H9 (cell line): ENCODE data around the gene GALR3. TPM values are rescaled to one million over a fixed set of nuclear protein-coding genes. Genes with fewer than 3 reads are reported as not detected.

Experiments used
- DNase-seq: peaks from one replicate; pipeline ENCODE4 v3.0.0-alpha.2; 2017
- H2AFZ ChIP-seq: one replicate; pipeline ENCODE4 v1.6.1; 2013; ENCODE audit warnings: mild to moderate bottlenecking, low read length, control low read depth, moderate library complexity
- H2AK5ac ChIP-seq: 2 replicates; pipeline ENCODE4 v1.6.1; 2013; ENCODE audit warnings: low read length, control low read depth, mixed read lengths; ENCODE audit not compliant: insufficient read length
- H2BK120ac ChIP-seq: one replicate; pipeline ENCODE4 v1.6.1; 2013; ENCODE audit warnings: low read depth, mild to moderate bottlenecking, low read length, control low read depth, inconsistent platforms; ENCODE audit not compliant: poor library complexity, severe bottlenecking
- H2BK12ac ChIP-seq: 2 replicates; pipeline ENCODE4 v1.6.1; 2013; ENCODE audit warnings: low read length, control low read depth, mixed read lengths, low read depth; ENCODE audit not compliant: insufficient read length
- H2BK15ac ChIP-seq: 2 replicates; pipeline ENCODE4 v1.6.1; 2013; ENCODE audit warnings: low read depth, low read length, control low read depth
- H2BK20ac ChIP-seq: one replicate; pipeline ENCODE4 v1.6.1; 2013; ENCODE audit warnings: low read depth, mild to moderate bottlenecking, low read length, control low read depth, inconsistent platforms; ENCODE audit not compliant: poor library complexity, severe bottlenecking
- H2BK5ac ChIP-seq: 2 replicates; pipeline ENCODE4 v1.6.1; 2013; ENCODE audit warnings: low read length, control low read depth, mixed read lengths; ENCODE audit not compliant: insufficient read length
- H3K14ac ChIP-seq: 2 replicates; pipeline ENCODE4 v1.6.1; 2013; ENCODE audit warnings: low read length, control low read depth; ENCODE audit not compliant: insufficient read depth
- H3K18ac ChIP-seq: 2 replicates; pipeline ENCODE4 v1.6.1; 2013; ENCODE audit warnings: low read depth, mild to moderate bottlenecking, mixed read lengths, low read length, control low read depth; ENCODE audit not compliant: insufficient read length
- H3K23ac ChIP-seq: 2 replicates; pipeline ENCODE4 v1.6.1; 2013; ENCODE audit warnings: low read length, control low read depth, mixed read lengths, low read depth; ENCODE audit not compliant: insufficient read length
- H3K23me2 ChIP-seq: 2 replicates; pipeline ENCODE4 v1.6.1; 2013; ENCODE audit warnings: low read depth, mild to moderate bottlenecking, mixed read lengths, low read length, control low read depth; ENCODE audit not compliant: insufficient read length, poor library complexity, severe bottlenecking
- H3K27ac ChIP-seq: 2 replicates; pipeline ENCODE4 v1.5.1; 2013; ENCODE audit warnings: low read length, control low read depth, mixed read lengths, low read depth; ENCODE audit not compliant: insufficient read length
- H3K27me3 ChIP-seq: 2 replicates; pipeline ENCODE4 v1.6.1; 2013; ENCODE audit warnings: low read length, control low read depth, inconsistent platforms; ENCODE audit not compliant: insufficient read depth
- H3K4ac ChIP-seq: 2 replicates; pipeline ENCODE4 v1.6.1; 2013; ENCODE audit warnings: low read depth, mild to moderate bottlenecking, control low read depth, inconsistent platforms, low read length, moderate library complexity
- H3K4me1 ChIP-seq: 2 replicates; pipeline ENCODE4 v1.6.1; 2013; ENCODE audit warnings: low read length, control low read depth, inconsistent platforms; ENCODE audit not compliant: insufficient read depth
- H3K4me2 ChIP-seq: 2 replicates; pipeline ENCODE4 v1.6.1; 2013; ENCODE audit warnings: low read length, control low read depth, mixed read lengths; ENCODE audit not compliant: insufficient read length, insufficient read depth
- H3K56ac ChIP-seq: 2 replicates; pipeline ENCODE4 v1.6.1; 2013; ENCODE audit warnings: low read depth, mild to moderate bottlenecking, mixed read lengths, low read length, control low read depth; ENCODE audit not compliant: insufficient read length
- H3K79me1 ChIP-seq: 2 replicates; pipeline ENCODE4 v1.6.1; 2013; ENCODE audit warnings: low read depth, mild to moderate bottlenecking, moderate library complexity, low read length, control low read depth, inconsistent platforms; ENCODE audit not compliant: insufficient read depth, poor library complexity, severe bottlenecking
- H3K79me2 ChIP-seq: 2 replicates; pipeline ENCODE4 v1.6.1; 2013; ENCODE audit warnings: low read length, control low read depth, inconsistent platforms; ENCODE audit not compliant: insufficient read depth
- H3K9ac ChIP-seq: 2 replicates; pipeline ENCODE4 v1.6.1; 2013; ENCODE audit warnings: low read length, control low read depth, mixed read lengths; ENCODE audit not compliant: insufficient read length; ENCODE audit errors: extremely low read depth
- H3K9me3 ChIP-seq: one replicate; pipeline ENCODE4 v1.6.1; 2013; ENCODE audit warnings: low read depth, low read length, inconsistent platforms; ENCODE audit not compliant: control insufficient read depth
- H3T11ph ChIP-seq: one replicate; pipeline ENCODE4 v1.6.1; 2013; ENCODE audit warnings: mild to moderate bottlenecking, low read length, control low read depth, inconsistent platforms
- H4K20me1 ChIP-seq: one replicate; pipeline ENCODE4 v1.6.1; 2013; ENCODE audit not compliant: control insufficient read depth, insufficient read length, insufficient read depth
- H4K5ac ChIP-seq: 2 replicates; pipeline ENCODE4 v1.6.1; 2013; ENCODE audit warnings: low read depth, mild to moderate bottlenecking, mixed read lengths, low read length, control low read depth; ENCODE audit not compliant: insufficient read length
- H4K8ac ChIP-seq: replicated peaks from 2 replicates; pipeline ENCODE4 v1.6.1; 2013; ENCODE audit warnings: low read length, control low read depth, mixed read lengths, low read depth; ENCODE audit not compliant: insufficient read length
- H4K91ac ChIP-seq: 2 replicates; pipeline ENCODE4 v1.6.1; 2013; ENCODE audit warnings: low read depth, mild to moderate bottlenecking, moderate library complexity, mixed read lengths, low read length, control low read depth; ENCODE audit not compliant: insufficient read length
- H3K27ac Mint-ChIP-seq, 3 experiments: 2 replicates in 2 of 3; 3 replicates in 1 of 3; pipeline ENCODE4 v1.8.0; 2020 to 2021; ENCODE audit warnings: mixed read lengths in 3 of 3, mild to moderate bottlenecking in 1 of 3, moderate library complexity in 1 of 3
- H3K27me3 Mint-ChIP-seq: 2 replicates; pipeline ENCODE4 v1.8.0; 2021; ENCODE audit warnings: low read depth, mild to moderate bottlenecking, moderate library complexity, mixed read lengths
- H3K36me3 Mint-ChIP-seq, 3 experiments: 2 replicates in 2 of 3; 3 replicates in 1 of 3; pipeline ENCODE4 v1.8.0; 2020 to 2021; ENCODE audit warnings: low read depth in 3 of 3, mixed read lengths in 3 of 3; ENCODE audit not compliant: insufficient read depth in 1 of 3
- H3K4me1 Mint-ChIP-seq, 2 experiments: 2 replicates each; pipeline ENCODE4 v1.8.0; 2020; ENCODE audit warnings: mixed read lengths in 2 of 2
- H3K4me3 Mint-ChIP-seq, 2 experiments: 2 replicates in 1 of 2; 3 replicates in 1 of 2; pipeline ENCODE4 v1.8.0; 2020 to 2021; ENCODE audit warnings: mild to moderate bottlenecking in 2 of 2, mixed read lengths in 2 of 2, moderate library complexity in 1 of 2
- H3K9me3 Mint-ChIP-seq, 2 experiments: 2 replicates in 1 of 2; 3 replicates in 1 of 2; pipeline ENCODE4 v1.8.0; 2020; ENCODE audit warnings: mild to moderate bottlenecking in 2 of 2, mixed read lengths in 2 of 2, moderate library complexity in 1 of 2
- CTCF ChIP-seq: fragments of 200-600 bp; sonication (generic); conservative IDR thresholded peaks from 3 replicates; pipeline ENCODE4 v1.8.0; 2021; ENCODE audit warnings: antibody characterized with exemption, mild to moderate bottlenecking
- WGBS: extraction: QIAGEN DNeasy Blood & Tissue Kit; methylation state at CpG from one replicate; pipeline ENCODE4 v1.1.7; 2013; ENCODE audit warnings: missing lambda C conversion rate, low lambda C conversion rate, mixed read lengths; ENCODE audit not compliant: insufficient read length; ENCODE audit errors: extremely low coverage; 5-methylcytosine and 5-hydroxymethylcytosine counted together
- total RNA-seq: library from RNA; stranded (reverse); gene quantifications from 2 replicates; pipeline ENCODE4 v1.2.1, GENCODE V29; 2021

GALR3 gene
- total RNA-seq, 1 experiment from 2014 or later = 0.59 TPM

GRCh38 chr22:37809672-37810333, 13.4 kb upstream of the GALR3 start:
- Histone ChIP-seq H4K91ac (no peak overlapping the region), H3K18ac (no peak overlapping the region), H3T11ph (no peak overlapping the region), H2BK20ac (no peak overlapping the region), H3K79me2 (peaks cover 2% of the 10 kb centered on the region; the same call in 1 of the 2 replicates), H3K4me1 (no peaks in the 10 kb centered on the region), H3K9me3 (no peaks in the 10 kb centered on the region), H4K5ac (no peak overlapping the region), H2AK5ac (no peak overlapping the region), H3K4ac (no peak overlapping the region), H3K4me2 (no peak overlapping the region), H3K23ac (no peak overlapping the region), H2BK5ac (no peak overlapping the region), H3K14ac (no peak overlapping the region), H2BK120ac (no peak overlapping the region), H4K8ac (no peak overlapping the region), H3K27ac (no peak overlapping the region), H2BK15ac (no peak overlapping the region), H2BK12ac (no peak overlapping the region), H3K56ac (no peak overlapping the region), H4K20me1 (no peaks in the 10 kb centered on the region), H2AFZ (no peak overlapping the region), H3K27me3 (peaks cover 6% of the 10 kb centered on the region; the same call in 1 of the 2 replicates), H3K23me2 (peaks cover 24% of the 10 kb centered on the region), H3K9ac (no peak overlapping the region), H3K79me1 (peaks cover 2% of the 10 kb centered on the region)
- peak; percentile 20 for DNase-seq
- TF ChIP-seq CTCF = no peak
- Mint-ChIP-seq H3K4me3 (no peak overlapping the region; a peak in 2 of 5 replicates), H3K4me1 (peaks cover 20 to 23% of the 10 kb centered on the region in 2 experiments), H3K27ac (no peak overlapping the region), H3K9me3 (peaks cover 0 to 4% of the 10 kb centered on the region in 2 experiments; a peak in 1 of 5 replicates), H3K27me3 (peaks cover 23% of the 10 kb centered on the region), H3K36me3 (peaks cover 4 to 12% (median 9%) of the 10 kb centered on the region in 3 experiments; a peak in 6 of 7 replicates)
- WGBS = no CpG with 5 or more reads among the region's 5 CpGs
